GM19351 (cell line): Measurements from ENCODE around the gene IGFL1.
"Not testable (repeated sequence)": the region's sequence is repeated elsewhere in the genome, so short reads cannot be mapped to it uniquely, and the experiment has no call there.

Experiments
- ATAC-seq: cut with Tn5 transposase; IDR thresholded peaks from one replicate; pipeline ENCODE4 v1.9.1; 2021; ENCODE audit warnings: mild to moderate bottlenecking, moderate library complexity; ENCODE audit not compliant: unreplicated experiment

Gene IGFL1

GRCh38 chr19:46221981-46222610 lies 7.4 kb upstream of the IGFL1 start:
- no peak for ATAC-seq

GRCh38 chr19:46223787-46224186 lies 5.8 kb upstream of the IGFL1 start:
- ATAC-seq: not testable (repeated sequence)

GRCh38 chr19:46224773-46225172 lies 4.8 kb upstream of the IGFL1 start:
- no peak for ATAC-seq

- ATAC-seq: no peak
Observed at GRCh38 chr19:46225558-46226004, 4.0 kb upstream of the IGFL1 start.

- ATAC-seq: no peak
Observed at GRCh38 chr19:46226438-46226973, 3.0 kb upstream of the IGFL1 start.

- ATAC-seq: no peak
Observed at GRCh38 chr19:46232029-46232428, 2.5 kb downstream of the IGFL1 start.

- no peak for ATAC-seq
Observed at GRCh38 chr19:46232468-46232867, 2.9 kb downstream of the IGFL1 start.

GRCh38 chr19:46232938-46233621 lies 3.5 kb downstream of the IGFL1 start:
- no peak for ATAC-seq

- not testable (repeated sequence) for ATAC-seq
Observed at GRCh38 chr19:46233871-46234270, 4.3 kb downstream of the IGFL1 start.

- not testable (repeated sequence) for ATAC-seq
Observed at GRCh38 chr19:46238141-46238540, 8.6 kb downstream of the IGFL1 start.

- ATAC-seq: no peak
Observed at GRCh38 chr19:46239193-46240024, 9.9 kb downstream of the IGFL1 start.

GRCh38 chr19:46240693-46241092 lies 11.2 kb downstream of the IGFL1 start:
- ATAC-seq: no peak

- no peak for ATAC-seq
Observed at GRCh38 chr19:46241626-46242025, 12.1 kb downstream of the IGFL1 start.

GRCh38 chr19:46243081-46243654 lies 13.6 kb downstream of the IGFL1 start:
- ATAC-seq: not testable (repeated sequence)

GRCh38 chr19:46250076-46250735 lies 20.7 kb downstream of the IGFL1 start:
- no peak for ATAC-seq

- ATAC-seq: no peak
Observed at GRCh38 chr19:46251416-46251815, 21.9 kb downstream of the IGFL1 start.

- ATAC-seq: no peak
Observed at GRCh38 chr19:46254776-46255175, 25.2 kb downstream of the IGFL1 start.

GRCh38 chr19:46256855-46257254 lies 27.3 kb downstream of the IGFL1 start:
- ATAC-seq: no peak

- ATAC-seq: not testable (repeated sequence)
Observed at GRCh38 chr19:46261501-46261900, 32.0 kb downstream of the IGFL1 start.

GRCh38 chr19:46262684-46263296 lies 33.2 kb downstream of the IGFL1 start:
- peak; percentile 61 for ATAC-seq
